OCI-LY7 (cell line): Measurements from ENCODE around the gene LMNTD2. TPM values are rescaled to one million over a fixed set of nuclear protein-coding genes. Genes with fewer than 3 reads are reported as not detected.

Source experiments
- BruUV-seq: library from RNA; stranded (reverse); fragments of 400-500 nt; replicated peaks from 2 replicates; lab custom pipeline; 2021; lab: Mats Ljungman, UMichigan
- CTCF ChIA-PET: fragments of 300-600 bp; sonication (Branson Sonifier 250); formaldehyde crosslinking; loops from one replicate; lab custom pipeline; 2022; ENCODE audit warnings: antibody characterized with exemption; ENCODE audit not compliant: unreplicated experiment; lab: Charles Lee
- POLR2A ChIA-PET: fragments of 300-600 bp; sonication (Branson Sonifier 250); formaldehyde crosslinking; loops from one replicate; lab custom pipeline; 2022; ENCODE audit warnings: antibody characterized with exemption; lab: Charles Lee
- DNase-seq: peaks from one replicate; pipeline ENCODE4 v3.0.0-alpha.2; 2015; ENCODE audit warnings: low spot score
- H2AFZ ChIP-seq: fragments of 200-600 bp; sonication (generic), shearing (Covaris generic); 2 replicates; pipeline ENCODE4 v1.6.1; 2014; ENCODE audit warnings: mild to moderate bottlenecking, antibody characterized with exemption, low read length, moderate library complexity
- H3K27ac ChIP-seq: fragments of 200-600 bp; sonication (generic); 2 replicates; pipeline ENCODE4 v1.5.1; 2014; ENCODE audit warnings: mixed run types, low read depth, mild to moderate bottlenecking, moderate library complexity, low read length, inconsistent platforms; ENCODE audit not compliant: poor library complexity, severe bottlenecking
- H3K36me3 ChIP-seq: fragments of 200-600 bp; sonication (generic); 2 replicates; pipeline ENCODE4 v1.6.1; 2014; ENCODE audit warnings: mild to moderate bottlenecking, antibody characterized with exemption, low read length, moderate library complexity, mixed read lengths; ENCODE audit not compliant: insufficient read depth
- H3K4me1 ChIP-seq: fragments of 200-600 bp; sonication (generic); 2 replicates; pipeline ENCODE4 v1.5.1; 2014; ENCODE audit warnings: mild to moderate bottlenecking, low read length; ENCODE audit not compliant: insufficient read depth, poor library complexity, severe bottlenecking
- H3K4me2 ChIP-seq: fragments of 200-600 bp; sonication (generic); 2 replicates; pipeline ENCODE4 v1.6.1; 2014; ENCODE audit warnings: mild to moderate bottlenecking, low read length
- H3K4me3 ChIP-seq: fragments of 200-600 bp; sonication (generic); 2 replicates; pipeline ENCODE4 v1.5.1; 2014; ENCODE audit warnings: mild to moderate bottlenecking, low read depth, low read length; ENCODE audit not compliant: poor library complexity, severe bottlenecking
- H3K79me2 ChIP-seq: fragments of 200-600 bp; sonication (generic); 2 replicates; pipeline ENCODE4 v1.6.1; 2016; ENCODE audit warnings: low read depth, mild to moderate bottlenecking, low read length, moderate library complexity, mixed read lengths; ENCODE audit not compliant: insufficient read depth
- H3K9me2 ChIP-seq: fragments of 200-600 bp; sonication (generic); 2 replicates; pipeline ENCODE4 v1.6.1; 2016; ENCODE audit warnings: mild to moderate bottlenecking, low read length, mixed read lengths; ENCODE audit not compliant: insufficient read depth
- H3K9me3 ChIP-seq: fragments of 200-600 bp; sonication (generic); 2 replicates; pipeline ENCODE4 v1.6.1; 2014; ENCODE audit warnings: mild to moderate bottlenecking, mixed run types, low read length, mixed read lengths
- H4K20me1 ChIP-seq: fragments of 200-600 bp; sonication (generic); 2 replicates; pipeline ENCODE4 v1.6.1; 2014; ENCODE audit warnings: mild to moderate bottlenecking, antibody characterized with exemption, low read length, moderate library complexity, mixed read lengths; ENCODE audit not compliant: insufficient read depth
- EZH2phosphoT487 ChIP-seq: fragments of 200-600 bp; sonication (generic); IDR thresholded peaks from 2 replicates; pipeline ENCODE4 v1.6.1; 2018; ENCODE audit warnings: low read depth, borderline replicate concordance, mild to moderate bottlenecking, mixed run types, antibody characterized with exemption, low read length, moderate library complexity, mixed read lengths
- intact Hi-C: fragments of 100-400 bp; cut with micrococcal nuclease; formaldehyde crosslinking; loops from one replicate; pipeline ENCODE4 v1.10.0; 2022; ENCODE audit not compliant: unreplicated experiment
- total RNA-seq, 2 experiments: library from RNA; depleted of rRNA in 1 of 2; stranded (reverse); fragments of >200 nt in 1 of 2; shearing (Covaris generic) in 1 of 2; gene quantifications; 2 replicates each; pipeline ENCODE4 v1.2.3, GENCODE V29; 2014 to 2022
- TF ChIP-seq, protein P1 (sequence below): fragments of 200-600 bp; sonication (generic); conservative IDR thresholded peaks from 2 replicates; pipeline ENCODE4 v1.5.1; 2014; ENCODE audit warnings: mild to moderate bottlenecking, antibody characterized with exemption, low read length, moderate library complexity, mixed read lengths

Gene LMNTD2
- total RNA-seq, 2 experiments from 2014 or later = 4.7 to 17.7 TPM

DNA sequence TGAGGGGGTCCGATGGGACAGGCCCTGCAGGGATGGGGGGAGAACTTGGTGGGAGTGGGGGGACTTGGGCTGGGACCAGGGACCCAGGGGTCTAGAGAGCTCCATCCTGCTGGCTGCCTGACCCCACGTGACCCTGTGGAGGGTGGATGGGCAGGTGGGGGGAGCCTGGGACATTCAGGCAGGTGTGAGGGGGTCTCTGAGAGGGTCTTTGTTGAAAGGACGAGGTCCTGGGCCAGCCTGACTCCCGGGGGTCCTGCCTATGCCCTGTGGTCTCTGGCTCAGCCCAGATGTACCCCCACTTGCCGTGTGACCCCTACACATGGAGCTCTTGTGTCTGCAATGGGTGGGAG lies 15.7 kb downstream of the LMNTD2 start:
- no peak overlapping the region for H3K4me2 ChIP-seq
- no peaks in the 10 kb centered on the region for H3K9me2 ChIP-seq
- no peak overlapping the region for H3K27ac ChIP-seq
- no peaks in the 10 kb centered on the region for H3K9me3 ChIP-seq
- peaks cover 12% of the 10 kb centered on the region for H3K4me1 ChIP-seq
- CTCF ChIA-PET = interaction anchor here (0.5 to 0.6 kb wide), 2 partner anchors 28 to 277 kb away, joined by 3 to 4 read pairs; no protein-coding TSS in a partner anchor
- H3K4me3 ChIP-seq = no peak overlapping the region
- intact Hi-C loops = no loop called here
- POLR2A ChIA-PET = interaction anchor here (0.7 kb wide), 1 partner anchor 374 kb away, joined by 3 read pairs; no protein-coding TSS in a partner anchor
- H2AFZ ChIP-seq = no peak overlapping the region
- DNase-seq = no peak
- H3K36me3 ChIP-seq = no peaks in the 10 kb centered on the region
- TF ChIP-seq, protein P1, sequence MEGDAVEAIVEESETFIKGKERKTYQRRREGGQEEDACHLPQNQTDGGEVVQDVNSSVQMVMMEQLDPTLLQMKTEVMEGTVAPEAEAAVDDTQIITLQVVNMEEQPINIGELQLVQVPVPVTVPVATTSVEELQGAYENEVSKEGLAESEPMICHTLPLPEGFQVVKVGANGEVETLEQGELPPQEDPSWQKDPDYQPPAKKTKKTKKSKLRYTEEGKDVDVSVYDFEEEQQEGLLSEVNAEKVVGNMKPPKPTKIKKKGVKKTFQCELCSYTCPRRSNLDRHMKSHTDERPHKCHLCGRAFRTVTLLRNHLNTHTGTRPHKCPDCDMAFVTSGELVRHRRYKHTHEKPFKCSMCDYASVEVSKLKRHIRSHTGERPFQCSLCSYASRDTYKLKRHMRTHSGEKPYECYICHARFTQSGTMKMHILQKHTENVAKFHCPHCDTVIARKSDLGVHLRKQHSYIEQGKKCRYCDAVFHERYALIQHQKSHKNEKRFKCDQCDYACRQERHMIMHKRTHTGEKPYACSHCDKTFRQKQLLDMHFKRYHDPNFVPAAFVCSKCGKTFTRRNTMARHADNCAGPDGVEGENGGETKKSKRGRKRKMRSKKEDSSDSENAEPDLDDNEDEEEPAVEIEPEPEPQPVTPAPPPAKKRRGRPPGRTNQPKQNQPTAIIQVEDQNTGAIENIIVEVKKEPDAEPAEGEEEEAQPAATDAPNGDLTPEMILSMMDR = no peak
- no peak for TF ChIP-seq EZH2phosphoT487
- no peaks in the 10 kb centered on the region for H3K79me2 ChIP-seq
- BruUV-seq = no TSS peak
- H4K20me1 ChIP-seq = no peaks in the 10 kb centered on the region

DNA sequence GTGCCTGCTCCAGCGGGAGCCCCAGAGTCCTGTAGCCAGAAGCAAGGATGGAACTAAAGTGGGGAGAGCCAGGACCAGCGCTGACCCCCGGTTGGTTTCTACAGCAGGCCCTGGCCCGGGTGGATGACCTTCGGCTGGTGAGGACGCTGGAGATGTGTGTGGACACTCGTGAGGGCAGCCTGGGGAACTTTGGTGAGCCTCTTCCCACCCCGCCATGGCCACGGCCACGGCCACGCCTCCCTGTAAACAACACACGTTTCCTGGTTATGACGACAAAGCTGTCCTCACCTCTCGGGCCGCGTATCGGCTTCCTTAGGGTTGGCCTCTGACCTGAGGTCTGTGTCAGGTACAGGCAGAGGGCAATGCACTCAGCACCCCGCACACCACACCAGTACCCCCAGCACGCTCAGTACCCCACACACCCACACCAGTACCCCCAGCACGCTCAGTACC lies 19.1 kb downstream of the LMNTD2 start:
- no TSS peak for BruUV-seq
- ChIA-PET POLR2A (no interaction called here), CTCF (no interaction called here)

More for the DNA sequence above, 19.1 kb downstream of the LMNTD2 start:
- DNase-seq = no peak
- TF ChIP-seq, protein P1 = no peak
- TF ChIP-seq EZH2phosphoT487 = no peak
- Histone ChIP-seq H4K20me1 (no peaks in the 10 kb centered on the region), H3K4me2 (no peak overlapping the region), H3K36me3 (no peaks in the 10 kb centered on the region), H2AFZ (no peak overlapping the region), H3K4me1 (peaks cover 19% of the 10 kb centered on the region), H3K9me3 (no peaks in the 10 kb centered on the region), H3K4me3 (no peak overlapping the region), H3K9me2 (no peaks in the 10 kb centered on the region), H3K27ac (no peak overlapping the region), H3K79me2 (no peaks in the 10 kb centered on the region)
- intact Hi-C loops = no loop called here
